ENCODE measurements around the gene CEBPA.

DNA sequence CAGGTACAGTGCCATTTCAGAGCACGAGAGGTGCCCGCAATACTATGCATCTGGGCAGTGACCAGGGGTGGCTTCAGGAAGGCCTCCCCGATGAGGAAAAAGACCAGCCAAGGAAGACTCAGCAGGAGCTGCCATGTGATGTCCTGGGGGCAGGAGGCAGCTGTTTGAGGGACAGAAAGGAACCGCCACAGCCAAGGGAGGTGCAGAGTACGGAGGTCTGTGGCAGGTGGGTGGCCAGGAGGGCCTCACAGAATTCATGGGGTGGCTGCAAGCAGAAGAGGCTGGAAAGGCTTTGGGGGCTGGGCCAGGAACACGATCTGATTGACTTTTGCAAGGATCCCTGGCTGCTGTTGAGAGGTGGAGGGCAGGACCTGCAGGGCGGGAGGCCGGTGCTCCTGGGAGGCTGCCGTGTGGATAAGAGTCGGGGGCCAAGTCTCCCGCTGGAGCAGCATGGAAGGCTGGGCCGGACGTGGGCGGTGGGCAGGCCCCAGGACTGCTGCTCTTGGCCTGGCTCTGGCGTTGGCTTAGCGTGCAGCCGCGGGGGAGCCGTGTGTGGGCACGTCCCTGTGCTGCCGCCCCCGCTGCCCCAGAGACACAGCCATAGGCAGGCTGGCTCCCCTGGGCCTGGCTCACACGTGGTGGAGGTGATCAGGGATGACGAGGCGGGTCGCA is 29.1 kb downstream of the CEBPA start:
- TF ChIP-seq, protein P1, sequence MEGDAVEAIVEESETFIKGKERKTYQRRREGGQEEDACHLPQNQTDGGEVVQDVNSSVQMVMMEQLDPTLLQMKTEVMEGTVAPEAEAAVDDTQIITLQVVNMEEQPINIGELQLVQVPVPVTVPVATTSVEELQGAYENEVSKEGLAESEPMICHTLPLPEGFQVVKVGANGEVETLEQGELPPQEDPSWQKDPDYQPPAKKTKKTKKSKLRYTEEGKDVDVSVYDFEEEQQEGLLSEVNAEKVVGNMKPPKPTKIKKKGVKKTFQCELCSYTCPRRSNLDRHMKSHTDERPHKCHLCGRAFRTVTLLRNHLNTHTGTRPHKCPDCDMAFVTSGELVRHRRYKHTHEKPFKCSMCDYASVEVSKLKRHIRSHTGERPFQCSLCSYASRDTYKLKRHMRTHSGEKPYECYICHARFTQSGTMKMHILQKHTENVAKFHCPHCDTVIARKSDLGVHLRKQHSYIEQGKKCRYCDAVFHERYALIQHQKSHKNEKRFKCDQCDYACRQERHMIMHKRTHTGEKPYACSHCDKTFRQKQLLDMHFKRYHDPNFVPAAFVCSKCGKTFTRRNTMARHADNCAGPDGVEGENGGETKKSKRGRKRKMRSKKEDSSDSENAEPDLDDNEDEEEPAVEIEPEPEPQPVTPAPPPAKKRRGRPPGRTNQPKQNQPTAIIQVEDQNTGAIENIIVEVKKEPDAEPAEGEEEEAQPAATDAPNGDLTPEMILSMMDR (IDR thresholded peaks at IDR 0.05; ENCODE audit: insufficient read depth, low read length) = no peak
- no peak for TF ChIP-seq POLR2AphosphoS5 (IDR thresholded peaks at IDR 0.05; ENCODE audit: low read depth)

Measured in HL-60 (cell line).